Ramos (cell line): Measurements from ENCODE around the gene CFAP97D1.
"Not testable (repeated sequence)": the region's sequence is repeated elsewhere in the genome, so short reads cannot be mapped to it uniquely, and the experiment has no call there.

Experiments
- in situ Hi-C: fragments of 300-500 bp; cut with MboI; formaldehyde crosslinking; loops from one replicate; pipeline ENCODE4 v1.14.3; 2022; ENCODE audit warnings: low sequenced_read_pairs; ENCODE audit not compliant: unreplicated experiment

The CFAP97D1 gene

DNA sequence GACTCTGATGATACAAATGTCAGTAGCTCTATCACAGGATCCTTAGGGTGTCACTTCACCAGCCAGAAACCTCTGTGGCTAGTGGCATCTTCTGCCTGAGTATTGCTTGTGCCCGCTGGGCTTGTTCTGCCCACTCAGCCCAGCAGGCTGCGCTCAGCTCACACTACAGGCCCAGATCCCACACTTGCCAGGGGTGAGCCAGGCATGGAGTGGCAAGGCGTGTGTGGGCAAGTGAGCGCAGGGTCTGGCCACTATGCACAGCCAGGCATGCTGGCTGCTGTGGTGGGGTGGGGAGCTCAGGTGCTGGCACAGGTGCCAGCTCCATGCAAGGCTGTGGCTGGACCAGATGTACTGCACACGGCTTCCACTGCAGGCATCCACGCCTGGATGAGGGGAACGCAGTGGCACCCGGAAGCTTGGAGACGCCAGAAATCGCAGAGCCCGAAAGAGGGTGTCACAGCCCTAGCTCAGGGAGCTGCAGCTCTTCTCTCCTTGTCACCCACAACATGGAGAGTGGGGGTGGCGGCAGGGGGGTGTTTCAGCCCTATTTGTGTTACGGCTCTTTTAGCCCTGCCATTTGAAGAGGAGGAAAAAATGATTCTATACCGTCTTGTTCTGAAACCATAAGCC, 10.2 kb downstream of the CFAP97D1 start:
- in situ Hi-C loops = no loop called here

- in situ Hi-C loops = no loop called here
Measured at GRCh38 chr17:43791589-43791988, 11.4 kb downstream of the CFAP97D1 start.

- in situ Hi-C loops = not testable (repeated sequence)
Measured at GRCh38 chr17:43792668-43793067, 12.4 kb downstream of the CFAP97D1 start.

DNA sequence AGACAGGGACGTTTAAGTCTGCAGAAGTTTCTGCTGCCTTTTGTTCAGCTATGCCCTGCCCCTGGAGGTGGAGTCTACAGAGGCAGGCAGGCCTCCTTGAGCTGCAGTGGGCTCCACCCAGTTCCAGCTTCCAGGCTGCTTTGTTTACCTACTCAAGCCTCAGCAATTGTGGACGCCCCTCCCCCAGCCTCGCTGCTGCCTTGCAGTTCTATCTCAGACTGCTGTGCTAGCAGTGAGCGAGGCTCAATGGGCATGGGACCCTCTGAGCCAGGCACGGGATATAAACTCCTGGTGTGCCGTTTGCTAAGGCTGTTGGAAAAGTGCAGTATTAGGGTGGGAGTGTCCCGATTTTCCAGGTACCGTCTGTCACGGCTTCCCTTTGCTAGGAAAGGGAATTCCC, 17.8 kb downstream of the CFAP97D1 start:
- in situ Hi-C loops = not testable (repeated sequence)

DNA sequence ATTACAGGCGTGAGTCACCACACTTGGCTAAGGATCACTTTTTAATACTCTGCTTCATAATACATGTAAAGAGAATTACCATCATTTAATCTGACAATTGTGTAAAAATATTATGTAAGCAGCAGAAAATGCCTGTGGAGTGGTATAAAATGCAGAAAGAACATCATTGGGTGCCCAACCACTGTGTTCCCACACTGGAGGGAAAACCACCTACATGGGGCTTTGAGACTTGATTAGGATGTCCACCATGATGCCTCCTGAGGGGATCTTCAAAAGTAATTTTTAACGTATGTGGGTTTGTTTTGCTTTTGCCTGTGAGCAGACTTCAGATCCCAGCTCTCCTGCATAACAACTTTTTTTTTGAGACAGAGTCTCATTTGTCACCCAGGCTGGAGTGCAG, 18.8 kb downstream of the CFAP97D1 start:
- in situ Hi-C loops = no loop called here

GRCh38 chr17:43800736-43801135, 20.5 kb downstream of the CFAP97D1 start:
- in situ Hi-C loops = no loop called here

DNA sequence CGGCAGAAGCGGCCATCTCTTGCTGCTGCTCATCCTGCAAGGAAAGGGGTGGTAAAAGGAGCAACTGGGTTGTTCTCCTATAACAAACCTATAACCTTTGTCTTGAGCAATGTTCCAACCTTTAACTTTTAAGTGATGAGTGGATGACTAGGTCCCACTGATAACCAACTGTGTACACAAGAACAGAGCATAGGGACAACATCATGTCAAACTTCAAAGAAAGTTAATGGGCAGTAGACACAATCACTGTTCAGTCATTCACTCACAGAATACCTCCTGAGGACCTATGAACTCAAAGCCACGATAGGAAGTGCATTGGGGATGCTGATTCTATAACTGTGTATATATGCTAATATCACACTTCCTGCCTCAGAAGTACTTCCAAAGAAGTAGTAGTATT, 21.6 kb downstream of the CFAP97D1 start:
- in situ Hi-C loops = no loop called here

GRCh38 chr17:43803758-43804157, 23.5 kb downstream of the CFAP97D1 start:
- in situ Hi-C loops = no loop called here

DNA sequence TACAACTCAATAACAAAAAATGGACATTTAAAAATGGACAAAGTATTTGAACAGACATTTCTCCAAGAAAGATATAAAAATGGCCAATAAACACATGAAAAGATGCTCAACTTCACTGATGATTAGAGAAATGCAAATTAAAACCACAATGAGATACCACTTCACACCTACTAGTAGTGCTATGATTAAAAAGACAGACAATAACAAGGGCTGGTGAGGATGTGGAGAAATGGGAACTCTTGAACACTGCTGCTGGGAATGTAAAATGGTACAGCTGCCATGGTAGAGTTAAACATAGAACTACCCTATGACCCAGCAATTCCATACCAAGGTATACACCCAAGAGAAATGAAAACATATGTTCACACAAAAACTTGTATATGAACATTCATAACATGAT, 24.9 kb downstream of the CFAP97D1 start:
- in situ Hi-C loops = no loop called here

DNA sequence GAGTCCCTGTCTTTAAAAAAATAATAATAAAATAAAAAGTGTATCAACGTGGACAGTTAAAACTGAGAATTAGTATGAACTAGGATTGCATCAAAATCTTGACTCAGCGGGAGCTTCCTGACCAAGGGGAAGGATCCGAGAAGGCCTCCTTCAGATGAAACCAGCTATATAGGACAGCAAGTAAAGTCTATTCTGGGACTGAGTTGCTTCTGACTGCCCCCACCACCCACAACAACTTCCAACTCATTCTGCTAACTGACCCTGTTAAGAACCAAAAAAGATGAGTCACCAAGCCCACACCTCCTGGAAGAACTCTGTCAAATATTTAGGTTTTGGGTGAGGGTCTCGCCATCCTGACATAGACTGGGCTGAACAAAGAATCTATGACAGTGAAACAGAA, 27.8 kb downstream of the CFAP97D1 start:
- in situ Hi-C loops = no loop called here

DNA sequence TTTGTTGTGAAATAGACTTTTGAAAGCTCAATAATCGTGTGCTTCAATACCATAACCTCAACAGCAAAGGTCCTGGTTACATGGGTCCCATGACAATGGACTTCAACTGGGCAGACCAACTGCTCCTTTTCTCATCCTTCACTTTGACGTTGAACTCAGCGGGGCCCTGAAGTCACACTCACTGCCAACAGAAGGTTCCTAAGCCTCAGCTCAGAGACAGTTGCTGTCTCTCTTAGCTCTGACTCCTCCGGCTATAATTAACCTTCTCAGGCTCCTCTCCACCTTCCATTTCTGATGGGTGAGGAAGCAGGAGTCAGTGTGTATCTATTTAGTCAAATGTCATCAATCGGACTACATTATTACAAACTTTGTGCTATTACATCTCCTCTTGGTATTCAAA, 28.9 kb downstream of the CFAP97D1 start:
- in situ Hi-C loops = no loop called here

DNA sequence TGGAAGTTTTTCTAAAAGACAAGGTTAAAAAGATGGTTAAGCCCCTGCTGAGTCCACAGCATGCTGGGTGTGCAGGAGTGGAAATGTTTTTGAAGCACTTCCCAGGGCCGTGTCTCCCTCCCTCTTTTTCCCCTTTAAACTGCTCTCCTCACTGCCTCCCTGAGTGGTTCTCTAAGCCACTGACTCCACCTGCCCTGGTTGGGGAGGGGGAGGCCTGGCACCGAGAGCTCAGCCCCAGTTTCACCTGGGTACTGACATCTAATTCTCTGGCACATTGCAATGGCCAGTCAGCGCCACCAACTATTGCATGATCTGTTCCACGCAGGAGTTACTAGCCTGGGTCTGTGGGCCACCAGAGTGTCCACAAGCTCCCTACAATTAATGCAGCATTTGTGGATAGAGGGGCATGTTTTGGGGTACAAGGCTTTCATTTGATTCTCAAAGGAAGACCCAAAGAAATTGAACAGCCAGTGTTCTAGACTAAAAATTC, 30.0 kb downstream of the CFAP97D1 start:
- in situ Hi-C loops = no loop called here

- in situ Hi-C loops = no loop called here
Measured at GRCh38 chr17:43810823-43811222, 30.6 kb downstream of the CFAP97D1 start.

- in situ Hi-C loops = no loop called here
Measured at GRCh38 chr17:43812396-43813265, 32.4 kb downstream of the CFAP97D1 start.

GRCh38 chr17:43813386-43813785, 33.2 kb downstream of the CFAP97D1 start:
- in situ Hi-C loops = no loop called here

GRCh38 chr17:43814026-43814425, 33.8 kb downstream of the CFAP97D1 start:
- in situ Hi-C loops = no loop called here

GRCh38 chr17:43814714-43815113, 34.5 kb downstream of the CFAP97D1 start:
- in situ Hi-C loops = no loop called here

- in situ Hi-C loops = no loop called here
Measured at GRCh38 chr17:43816336-43817320, 36.4 kb downstream of the CFAP97D1 start.

- in situ Hi-C loops = no loop called here
Measured at GRCh38 chr17:43817826-43818225, 37.6 kb downstream of the CFAP97D1 start.

DNA sequence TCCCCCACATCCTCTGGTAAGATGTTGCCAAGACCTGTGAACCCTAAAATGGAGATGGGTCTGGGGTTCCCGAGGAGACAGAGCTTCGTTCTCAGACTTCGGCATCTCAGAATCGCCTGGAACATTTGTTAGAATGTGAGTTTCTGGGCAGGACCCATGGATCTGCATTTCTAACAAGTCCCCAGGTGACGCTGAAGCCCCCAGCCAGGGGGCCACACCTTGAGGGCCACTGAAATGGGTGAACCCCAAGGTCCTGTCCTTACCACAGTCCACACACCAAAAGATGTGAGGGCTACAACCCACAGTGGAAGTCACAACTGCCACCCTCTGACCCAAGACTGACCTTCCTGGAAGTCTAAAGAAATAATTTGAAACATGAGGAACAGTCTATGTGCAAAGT, 38.7 kb downstream of the CFAP97D1 start:
- in situ Hi-C loops = no loop called here
